GM08714 (cell line): ENCODE data around the gene KRT17.
A peak's percentile ranks its signal among the peaks of the same experiment; 100 is the strongest.

ENCODE experiments used
- H3K4me3 ChIP-seq: fragments of 200-500 bp; sonication (Bioruptor generic); 2 replicates; pipeline ENCODE4 v1.5.1; 2014; ENCODE audit warnings: mild to moderate bottlenecking, low read length, inconsistent platforms
- ZNF274 ChIP-seq: IDR thresholded peaks from 2 replicates; pipeline ENCODE4 v1.6.1; 2012; ENCODE audit warnings: mild to moderate bottlenecking, low read depth, low read length

KRT17 gene

DNA sequence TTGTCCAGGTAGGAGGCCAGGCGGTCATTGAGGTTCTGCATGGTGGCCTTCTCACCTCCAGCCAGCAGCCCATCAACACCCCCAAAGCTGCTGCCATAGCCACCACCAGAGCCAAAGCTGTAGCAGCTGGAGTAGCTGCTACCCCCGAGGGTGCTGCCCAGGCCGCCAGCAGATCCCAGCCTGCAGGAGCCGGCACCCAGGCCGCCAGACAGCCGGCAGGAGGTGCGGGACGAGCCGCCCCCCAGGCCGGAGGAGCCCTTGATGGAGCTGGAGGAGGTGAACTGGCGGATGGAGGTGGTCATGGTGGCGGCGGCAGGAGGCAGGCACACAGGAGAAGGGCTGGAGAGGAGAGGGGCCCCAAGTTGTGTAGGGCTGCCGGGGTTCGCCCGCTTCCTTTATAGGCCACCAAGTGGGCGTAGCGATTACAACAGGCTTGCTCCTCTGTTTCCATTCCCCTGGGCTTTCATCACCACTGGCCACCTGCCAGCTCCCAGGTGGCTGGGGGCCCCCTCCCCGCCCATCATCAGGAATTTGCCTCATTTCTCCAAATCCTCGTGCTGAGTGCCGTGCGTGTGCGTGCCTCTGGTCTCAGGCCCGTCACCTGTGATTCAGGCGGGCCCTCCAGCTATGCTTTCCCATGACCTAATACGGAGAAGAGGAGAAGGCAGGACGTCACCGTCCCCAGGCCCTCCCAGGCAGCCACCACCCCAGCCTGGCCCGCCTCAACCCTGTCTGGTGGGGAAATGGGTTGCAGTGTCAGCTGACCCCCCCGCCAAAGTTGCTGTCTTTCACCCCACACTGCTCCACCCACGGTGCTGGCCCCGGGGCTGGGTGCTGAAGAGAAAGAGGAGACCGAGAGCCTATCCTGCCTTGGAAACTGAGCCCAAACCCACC lies at the start of gene KRT17:
Gene KRT17, minus strand, starts transcription at position 368 of the 894 bp plus-strand sequence. Its CDS starts 66 bp downstream, at position 302.
- H3K4me3 ChIP-seq = no peak within 1 kb of the TSS
- no peak for TF ChIP-seq ZNF274

- no peak overlapping the region for H3K4me3 ChIP-seq
- no peak for TF ChIP-seq ZNF274
These were observed 47.8 kb upstream of the KRT17 start for GRCh38 chr17:41672153-41672552.

DNA sequence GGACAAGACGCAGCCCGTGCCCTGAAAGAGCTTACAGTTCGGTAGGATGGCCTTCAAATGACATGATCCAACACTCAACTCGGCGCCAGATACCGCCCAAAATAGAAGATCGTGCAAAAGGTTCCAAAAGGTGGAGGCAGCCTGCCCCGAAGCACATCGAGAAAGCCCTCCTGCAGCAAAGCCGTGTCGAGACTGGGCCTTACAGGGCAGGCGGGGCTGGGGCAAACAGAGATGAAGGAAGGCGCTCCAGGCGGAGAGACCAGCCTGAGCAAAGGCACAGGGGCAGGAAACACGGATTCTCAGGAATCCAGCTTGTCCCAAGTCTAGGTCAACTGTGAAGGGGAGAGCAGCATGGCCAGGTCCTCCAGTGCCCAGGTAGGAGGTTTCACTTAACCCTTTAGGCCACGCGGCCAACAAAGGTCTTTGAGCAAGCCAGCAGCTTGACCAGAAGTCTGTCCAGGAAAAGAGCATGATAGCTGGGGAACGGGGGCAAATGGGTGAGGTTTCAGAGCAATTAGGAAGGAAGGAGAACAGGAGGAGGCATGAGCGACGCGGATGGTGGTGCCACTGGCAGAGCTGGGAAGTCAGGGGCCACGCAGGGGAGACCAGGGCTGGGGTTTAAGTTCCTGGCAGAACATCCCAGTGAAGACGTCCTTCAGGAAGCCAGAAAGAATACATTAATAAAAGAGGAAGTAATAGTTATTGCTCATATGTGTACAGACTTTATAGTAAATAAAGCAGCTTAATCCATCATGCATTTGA lies 43.1 kb upstream of the KRT17 start:
- no peak overlapping the region for H3K4me3 ChIP-seq
- no peak for TF ChIP-seq ZNF274

- no peak for TF ChIP-seq ZNF274
- peak overlapping the region; percentile 12; the same call in 1 of the 2 replicates for H3K4me3 ChIP-seq
These were observed 42.4 kb upstream of the KRT17 start for GRCh38 chr17:41666708-41667279.

GRCh38 chr17:41666237-41666641 lies 41.9 kb upstream of the KRT17 start:
- peak overlapping the region; percentile 31; the same call in 1 of the 2 replicates for H3K4me3 ChIP-seq
- TF ChIP-seq ZNF274 = no peak

- TF ChIP-seq ZNF274 = no peak
These were observed 41.3 kb upstream of the KRT17 start for GRCh38 chr17:41665566-41666236.

DNA sequence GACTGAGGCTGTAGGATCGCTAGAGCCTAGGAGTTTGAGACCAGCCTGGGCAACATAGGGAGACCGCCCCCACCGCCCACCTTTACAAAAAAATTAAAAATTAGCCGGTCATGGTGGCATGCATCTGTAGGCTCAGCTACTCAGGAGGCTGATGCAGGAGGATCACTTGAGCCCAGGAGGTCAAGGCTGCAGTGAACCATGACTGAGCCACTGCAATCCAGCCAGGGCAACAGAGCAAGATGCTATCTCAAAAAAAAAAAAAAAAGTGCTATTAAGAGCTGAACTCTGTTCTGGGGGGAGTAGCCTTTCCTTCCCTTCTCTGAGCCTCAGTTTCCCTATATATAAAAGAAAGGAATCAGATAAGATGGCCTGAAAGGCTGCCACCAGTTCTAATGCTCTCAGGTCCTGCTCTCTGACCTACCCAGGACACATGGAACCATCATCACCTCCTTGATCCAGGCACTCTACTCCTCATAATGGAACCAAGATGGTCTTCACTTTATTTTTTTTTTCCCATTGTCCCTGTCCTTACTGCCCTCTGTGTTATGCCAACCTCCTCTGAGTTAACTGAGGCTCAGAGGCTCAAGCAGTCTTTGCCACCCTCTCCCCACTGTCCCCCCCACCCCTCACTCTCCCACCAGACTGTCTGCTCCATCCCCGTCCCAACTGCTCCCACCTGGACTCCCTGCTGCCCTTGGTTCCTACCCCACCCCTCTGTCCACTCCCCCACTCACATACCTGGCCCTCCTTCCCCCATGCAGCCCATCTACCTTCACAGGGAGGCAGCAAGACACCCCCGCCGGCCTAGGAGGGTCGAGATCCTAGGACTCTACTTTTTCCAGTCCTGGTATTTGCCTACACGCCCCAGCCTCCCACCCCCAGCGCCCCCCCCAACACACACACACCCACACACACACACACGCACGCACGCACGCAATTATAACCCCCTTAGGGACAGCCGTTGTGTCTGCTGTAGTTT lies 40.5 kb upstream of the KRT17 start:
- no peak for TF ChIP-seq ZNF274
- no peak overlapping the region; the same call in 1 of the 2 replicates for H3K4me3 ChIP-seq

More at GRCh38 chr17:41665566-41666236, 41.3 kb upstream of the KRT17 start:
- peak overlapping the region; percentile 31; the same call in 1 of the 2 replicates for H3K4me3 ChIP-seq

DNA sequence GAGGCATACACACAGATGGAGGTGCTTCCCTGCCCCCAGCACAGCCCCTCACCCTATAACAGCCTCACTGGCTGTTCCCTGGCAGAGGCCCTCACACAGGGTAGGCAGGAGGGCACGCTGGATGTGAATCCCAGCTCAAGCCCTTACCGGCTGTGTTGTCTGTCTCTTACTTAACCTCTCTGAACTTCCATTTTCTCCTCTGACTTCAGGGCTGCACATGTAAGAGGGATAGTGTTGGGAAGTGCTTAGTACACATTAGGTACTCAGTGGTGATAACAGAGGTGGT lies 39.7 kb upstream of the KRT17 start:
- H3K4me3 ChIP-seq = no peak overlapping the region
- no peak for TF ChIP-seq ZNF274

DNA sequence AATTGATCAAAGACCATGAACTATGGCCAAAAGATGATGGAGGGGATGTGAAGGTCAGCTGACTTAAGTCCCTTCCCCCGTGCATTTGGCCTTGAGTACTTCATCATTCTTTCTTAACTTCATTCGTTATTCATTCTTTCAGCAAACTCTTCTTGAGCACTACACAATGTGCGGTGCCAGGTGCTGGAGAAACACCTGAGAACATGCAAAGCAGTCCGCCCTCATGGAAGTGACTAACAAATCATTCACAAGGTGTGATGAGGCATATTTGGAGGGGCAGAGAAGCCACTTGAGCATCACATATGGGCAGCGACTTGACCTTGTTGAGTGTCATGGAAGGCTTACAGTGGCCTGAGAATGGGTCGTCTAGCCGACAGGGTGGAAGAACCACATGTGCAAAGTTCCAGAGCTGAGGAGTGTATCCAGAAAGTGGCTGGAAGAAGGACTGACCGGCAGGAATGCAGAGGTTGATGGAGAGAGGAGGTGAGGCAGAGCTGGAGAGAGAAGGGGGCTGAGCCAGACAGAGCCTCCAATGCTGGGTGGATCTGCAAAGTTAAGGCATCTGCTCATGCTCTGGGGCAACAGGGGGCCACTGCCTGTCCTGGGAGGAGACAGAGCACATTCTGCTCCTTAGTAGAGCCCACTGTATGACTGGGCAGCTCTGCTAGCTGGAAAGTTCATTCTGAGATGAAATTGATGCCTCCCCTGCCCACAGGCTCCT lies 39.2 kb upstream of the KRT17 start:
- H3K4me3 ChIP-seq = no peak overlapping the region
- TF ChIP-seq ZNF274 = no peak

DNA sequence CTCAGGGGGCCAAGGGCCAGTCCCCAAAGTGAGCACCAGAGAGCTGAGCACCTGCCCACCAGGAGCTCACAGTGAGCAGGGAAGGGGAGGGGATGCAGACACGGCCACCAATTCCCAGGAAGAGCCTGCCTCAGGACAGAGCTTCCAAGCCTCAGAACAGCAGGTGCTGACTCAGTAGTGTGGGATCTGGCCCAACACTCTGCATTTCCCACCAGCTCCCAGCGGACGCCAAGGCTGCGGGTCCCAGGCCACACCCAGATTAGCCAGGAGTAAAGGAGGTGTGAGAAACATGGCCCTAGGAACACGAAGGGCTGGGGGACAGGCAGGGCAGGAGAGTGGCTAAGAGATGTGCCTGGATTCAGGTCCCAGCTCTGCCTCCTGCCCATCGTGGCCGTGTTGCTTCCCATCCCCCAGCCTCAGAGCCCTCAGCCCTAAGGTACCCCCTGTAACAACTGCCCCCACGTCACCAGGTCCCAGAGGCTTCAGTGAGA lies 35.9 kb upstream of the KRT17 start:
- H3K4me3 ChIP-seq = no peak overlapping the region
- no peak for TF ChIP-seq ZNF274

DNA sequence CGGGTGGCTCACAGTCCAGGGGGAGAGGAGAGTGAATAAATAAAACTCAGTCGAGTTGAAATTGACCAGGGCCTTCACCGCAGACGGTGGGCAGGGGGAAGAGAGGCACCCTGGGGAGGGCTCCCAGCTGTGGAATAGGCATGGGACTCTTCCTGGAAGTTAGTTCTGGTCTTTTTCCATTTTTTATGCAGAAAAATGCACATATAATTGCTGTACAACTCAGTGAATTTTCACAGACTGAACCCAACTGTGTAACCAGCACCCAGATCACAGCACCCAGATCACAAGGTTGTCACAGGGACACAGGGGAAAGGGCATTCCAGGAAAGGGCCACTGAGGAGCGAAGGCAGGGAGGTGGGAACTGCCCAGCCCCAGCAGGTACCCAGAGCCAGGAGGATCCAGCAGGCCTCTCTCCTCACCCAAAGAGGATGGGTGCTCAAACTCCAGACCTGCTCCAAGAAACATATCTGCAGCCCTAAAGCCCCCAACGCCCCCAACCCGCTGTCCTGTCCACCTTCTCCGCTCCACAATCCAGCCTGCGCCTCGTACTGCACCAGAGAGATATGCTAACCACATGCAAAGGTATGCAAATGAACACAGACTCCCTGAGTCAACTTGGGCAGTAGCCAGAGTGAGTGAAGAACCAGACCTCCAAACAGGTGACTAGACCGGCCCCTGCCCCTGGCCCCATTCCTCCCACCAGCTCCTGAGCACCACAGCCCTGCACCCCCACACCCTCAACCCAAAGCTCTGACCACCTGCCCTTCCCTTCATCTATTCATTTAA lies 35.2 kb upstream of the KRT17 start:
- H3K4me3 ChIP-seq = no peak overlapping the region
- TF ChIP-seq ZNF274 = no peak
